GM21367 (cell line): ENCODE data around the gene IGSF3.
"Not testable (repeated sequence)": the region's sequence is repeated elsewhere in the genome, so short reads cannot be mapped to it uniquely, and the experiment has no call there.

Experiments used
- ATAC-seq: cut with Tn5 transposase; IDR thresholded peaks from one replicate; pipeline ENCODE4 v1.9.1; 2021; ENCODE audit not compliant: unreplicated experiment

IGSF3 gene

DNA sequence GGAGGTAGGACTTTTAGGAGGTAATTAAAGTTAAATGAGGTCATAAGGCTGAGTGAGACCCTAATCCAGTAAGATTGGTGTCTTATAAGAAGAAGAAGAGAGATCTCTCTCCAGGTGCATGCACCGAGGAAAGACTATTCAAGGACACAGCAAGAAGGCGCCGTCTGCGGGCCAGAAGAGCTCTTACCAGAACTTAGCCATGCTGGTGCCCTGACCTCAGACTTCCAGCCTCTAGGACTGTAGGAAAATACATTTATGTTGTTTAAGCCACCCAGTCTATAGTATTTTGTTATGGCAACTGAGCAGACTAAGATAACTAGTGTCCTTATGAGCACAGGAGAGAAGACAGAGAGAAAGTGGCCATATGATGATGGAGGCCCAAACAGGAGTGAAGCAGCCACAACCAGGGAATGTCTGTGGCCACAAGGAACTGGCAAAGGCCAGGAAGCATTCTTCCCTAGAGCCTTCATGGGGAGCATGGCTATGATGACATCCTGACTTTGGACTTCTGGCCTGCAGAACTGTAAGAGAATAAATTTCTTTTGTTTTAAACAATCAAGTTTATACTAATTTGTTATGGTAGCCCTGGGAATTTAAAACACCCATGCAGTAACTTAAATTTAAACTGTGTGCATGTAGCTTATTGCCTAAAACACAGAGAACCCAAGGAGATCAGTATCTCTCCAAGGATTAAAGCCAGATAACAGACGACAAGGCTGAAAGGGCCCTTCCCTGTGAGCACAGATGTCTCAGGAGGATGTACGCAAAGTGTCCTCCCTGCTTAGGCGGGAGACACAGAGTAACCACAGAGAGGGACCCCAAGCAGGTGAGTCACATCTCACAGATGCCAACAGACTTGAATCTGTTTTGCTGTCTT lies 86.8 kb downstream of the IGSF3 start:
- ATAC-seq: no peak

DNA sequence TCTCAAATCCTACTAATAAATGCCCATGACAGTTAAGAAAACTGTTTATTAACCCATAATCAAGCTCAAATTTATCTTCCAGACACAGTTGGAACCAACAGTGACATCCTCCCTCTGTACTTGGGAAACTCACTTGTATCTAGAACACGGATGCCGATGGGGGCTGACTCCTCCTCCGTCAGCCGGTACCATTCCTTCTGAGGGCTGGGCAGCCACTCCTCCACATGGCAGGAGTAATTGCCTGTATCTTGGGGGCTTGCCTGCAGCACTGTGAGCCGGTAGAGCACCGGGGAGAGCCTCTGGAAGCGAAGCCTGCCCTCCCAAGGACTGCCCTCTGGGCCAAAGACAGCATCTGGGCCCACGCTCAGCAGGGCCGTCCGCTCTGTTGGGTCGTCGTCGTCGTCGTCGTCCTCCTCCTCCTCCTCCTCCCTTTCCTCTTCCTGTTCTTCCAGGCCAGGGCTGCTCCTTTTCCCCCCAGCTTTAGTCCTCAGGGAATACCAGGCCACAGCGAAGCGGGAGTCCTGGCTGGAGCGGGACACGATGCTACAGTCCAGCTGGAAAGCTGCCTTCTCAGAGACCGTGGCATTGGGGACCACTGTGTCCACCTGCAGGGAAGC lies 88.2 kb downstream of the IGSF3 start:
- no peak for ATAC-seq

DNA sequence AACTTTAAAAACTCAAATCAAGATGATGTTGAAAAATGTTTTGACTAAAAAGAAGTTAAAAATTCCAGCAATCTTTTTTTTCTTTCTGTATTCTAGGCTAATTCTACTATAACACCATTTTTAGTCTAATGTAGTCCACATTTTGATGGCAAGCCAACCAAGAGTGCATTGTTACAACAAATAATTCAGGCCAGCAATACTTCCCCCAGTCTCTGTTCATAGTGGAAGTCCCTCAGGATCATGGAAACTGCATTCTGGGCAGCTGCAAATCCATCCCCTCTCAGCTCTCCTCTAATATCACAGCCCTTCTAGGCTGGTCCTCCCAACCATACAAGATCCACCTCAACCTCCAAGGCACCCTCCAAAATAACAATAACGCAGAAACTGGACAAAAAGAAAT lies 89.0 kb downstream of the IGSF3 start:
- ATAC-seq: no peak

DNA sequence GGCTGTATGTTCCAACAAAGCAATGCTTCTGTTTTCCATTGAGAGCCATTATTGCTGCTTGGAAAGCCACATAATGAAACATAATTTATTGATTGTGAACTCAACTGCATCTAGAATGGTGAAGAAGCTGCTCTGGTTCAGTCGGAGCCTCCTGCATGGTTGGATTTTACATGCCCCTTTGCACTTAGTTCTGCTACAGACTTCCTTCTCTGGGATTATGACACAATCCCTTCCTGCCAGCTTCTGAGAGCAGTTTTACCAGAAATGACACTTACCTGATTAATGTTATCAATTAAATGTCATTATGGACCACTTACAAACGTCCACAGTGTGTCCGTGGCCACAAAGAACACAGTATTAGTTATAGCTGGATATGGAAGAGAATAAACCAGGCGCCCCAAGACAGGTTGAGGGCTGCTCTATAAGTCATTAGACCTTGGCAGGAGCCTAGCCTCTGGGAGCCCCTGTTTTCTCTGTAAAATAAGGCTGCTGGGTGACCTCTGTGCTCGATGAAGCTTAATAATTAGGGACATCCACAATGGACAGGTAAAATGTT lies 89.7 kb downstream of the IGSF3 start:
- no peak for ATAC-seq

DNA sequence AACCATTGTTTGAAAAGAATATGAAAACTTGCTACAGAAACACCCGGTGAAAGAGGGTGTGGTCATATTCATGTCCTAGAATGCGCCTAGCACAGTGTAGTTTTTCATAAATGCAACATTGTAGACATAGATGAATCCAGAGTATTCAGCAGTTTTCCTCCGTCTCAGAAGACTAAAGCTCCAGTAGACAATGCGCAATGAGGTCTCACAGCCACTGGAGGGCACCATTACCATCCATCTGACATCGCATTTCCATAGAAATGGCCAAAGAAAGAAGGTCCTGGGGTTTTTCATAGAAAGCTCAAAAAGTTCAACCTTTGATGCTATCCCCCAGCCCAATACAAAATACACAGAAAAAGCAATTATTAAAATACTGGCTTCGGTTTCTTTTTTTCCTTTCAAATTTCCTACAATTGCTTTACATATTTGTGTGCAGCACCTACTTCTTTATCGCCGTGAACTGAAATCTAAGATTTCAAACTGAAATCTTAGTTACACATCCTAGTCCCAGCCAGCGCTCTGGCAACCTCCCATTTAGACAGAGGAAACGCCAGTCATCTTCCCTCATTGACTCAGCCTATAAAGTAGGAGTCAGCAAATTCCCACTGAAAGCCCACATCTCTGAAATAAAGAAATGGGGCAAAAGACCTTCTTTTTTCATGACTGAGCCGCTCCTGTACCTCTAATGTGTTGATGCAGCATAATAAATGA lies 92.8 kb downstream of the IGSF3 start:
- no peak for ATAC-seq

DNA sequence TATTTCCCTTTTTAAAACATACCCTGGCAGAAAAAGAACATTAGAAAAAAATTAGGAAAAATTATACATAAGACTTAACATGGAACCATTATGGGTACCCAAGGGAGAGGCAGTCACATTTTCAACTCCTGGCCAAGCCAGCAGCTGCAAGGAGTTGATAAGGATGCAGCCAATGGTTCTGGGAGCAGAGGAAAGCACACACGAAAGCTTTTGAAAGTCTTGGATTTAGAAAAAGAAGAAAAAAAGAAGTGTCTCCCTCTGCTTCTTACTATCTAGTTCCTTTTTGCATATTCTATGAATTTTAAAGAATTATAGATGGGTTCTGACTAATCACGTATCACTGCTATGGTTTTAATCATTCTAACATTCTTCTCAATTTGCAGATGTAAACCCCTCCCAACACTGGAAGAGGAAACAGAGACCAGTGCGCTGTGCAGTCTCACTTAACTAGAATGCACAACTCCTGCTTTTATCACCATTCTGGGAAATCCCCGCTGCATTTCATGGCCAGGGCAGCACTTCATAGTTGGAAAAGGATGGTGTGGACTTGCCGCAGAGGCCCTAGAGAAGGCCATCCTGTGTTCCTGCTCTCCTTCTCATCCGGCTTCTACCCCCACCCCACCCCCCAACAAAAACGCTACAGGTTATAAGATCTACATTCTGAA lies 94.0 kb downstream of the IGSF3 start:
- no peak for ATAC-seq

DNA sequence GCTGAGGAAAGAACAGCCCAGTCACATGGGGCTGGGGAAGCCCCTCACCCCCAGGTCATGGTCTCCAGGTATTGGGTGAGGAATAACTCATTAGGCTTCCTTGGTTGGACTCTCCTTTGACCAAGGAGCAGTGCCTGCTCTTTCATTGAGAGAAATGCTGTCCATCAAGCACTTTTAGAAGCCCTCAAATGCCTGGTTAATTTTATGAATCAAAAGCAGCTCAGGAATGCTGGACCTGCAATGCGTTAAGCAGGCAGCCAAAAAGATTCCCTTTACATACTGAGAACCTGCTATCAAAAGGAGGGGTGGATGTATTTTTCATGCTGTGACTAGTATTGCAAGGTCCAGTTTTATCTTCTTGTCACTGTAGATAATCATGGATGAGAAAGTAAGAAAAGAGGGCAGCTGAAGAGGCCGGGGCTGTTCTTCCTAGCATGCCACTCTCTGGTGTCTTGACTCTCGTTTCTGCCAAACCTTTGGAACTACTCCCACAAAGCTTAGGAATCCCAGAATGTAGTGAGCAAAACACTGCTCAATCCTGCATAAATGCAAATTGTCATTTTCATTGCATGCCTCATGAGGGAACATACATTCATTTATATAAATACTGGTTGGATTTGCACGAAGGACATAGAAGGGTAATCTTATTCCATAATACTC lies 94.6 kb downstream of the IGSF3 start:
- ATAC-seq: no peak

DNA sequence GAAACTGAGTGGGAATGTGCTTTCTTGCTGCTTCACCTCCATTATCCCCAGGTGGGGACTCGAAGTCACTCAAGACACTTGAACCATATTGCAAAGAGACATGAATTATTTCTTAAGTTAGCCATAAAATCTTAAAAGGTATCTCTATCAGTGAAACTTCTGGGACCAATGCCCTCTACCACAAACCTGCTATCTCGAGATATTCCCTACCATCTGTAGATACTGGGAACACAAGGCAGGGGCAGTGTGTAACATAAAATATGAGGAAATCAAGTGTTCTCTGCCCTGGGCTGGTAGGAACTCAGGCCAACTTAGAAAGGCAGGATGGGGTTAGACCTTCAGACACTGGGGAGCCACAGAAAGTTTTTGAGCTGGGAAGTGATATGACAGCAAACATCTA lies 95.4 kb downstream of the IGSF3 start:
- ATAC-seq: no peak

DNA sequence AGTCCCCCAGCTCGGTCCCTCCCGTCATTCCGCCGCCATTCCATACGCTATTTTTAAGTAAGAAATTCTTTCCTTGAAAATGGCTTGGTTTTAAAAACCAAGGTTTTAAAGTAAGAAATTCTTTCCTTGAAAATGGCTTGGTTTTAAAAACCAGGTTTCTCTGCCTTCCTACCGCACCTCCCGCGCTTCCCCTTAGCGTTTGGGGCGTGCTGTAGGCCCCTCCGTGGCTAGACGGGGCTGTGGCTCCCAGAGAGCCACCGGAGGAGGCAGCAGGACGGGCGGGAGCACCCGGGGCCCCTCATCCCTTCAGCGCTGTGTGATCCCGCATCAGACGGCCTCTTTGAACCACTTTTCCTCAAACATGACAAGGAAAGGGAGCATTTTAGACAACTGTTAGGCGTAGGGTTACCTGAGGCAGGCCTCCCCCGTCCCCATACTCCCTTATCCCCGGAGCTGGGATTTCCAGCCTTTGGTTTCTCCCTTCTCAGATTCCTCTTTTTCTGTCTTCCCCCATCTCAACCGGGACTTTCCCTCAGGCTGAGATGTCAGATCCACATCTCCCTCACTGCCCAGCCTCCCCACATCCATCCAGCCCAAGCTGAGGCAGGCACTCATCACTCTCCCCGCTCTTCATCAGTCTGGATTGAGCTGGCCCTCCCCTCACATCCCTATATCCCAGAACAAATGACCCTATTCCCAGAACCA lies 96.2 kb downstream of the IGSF3 start:
- ATAC-seq: no peak

DNA sequence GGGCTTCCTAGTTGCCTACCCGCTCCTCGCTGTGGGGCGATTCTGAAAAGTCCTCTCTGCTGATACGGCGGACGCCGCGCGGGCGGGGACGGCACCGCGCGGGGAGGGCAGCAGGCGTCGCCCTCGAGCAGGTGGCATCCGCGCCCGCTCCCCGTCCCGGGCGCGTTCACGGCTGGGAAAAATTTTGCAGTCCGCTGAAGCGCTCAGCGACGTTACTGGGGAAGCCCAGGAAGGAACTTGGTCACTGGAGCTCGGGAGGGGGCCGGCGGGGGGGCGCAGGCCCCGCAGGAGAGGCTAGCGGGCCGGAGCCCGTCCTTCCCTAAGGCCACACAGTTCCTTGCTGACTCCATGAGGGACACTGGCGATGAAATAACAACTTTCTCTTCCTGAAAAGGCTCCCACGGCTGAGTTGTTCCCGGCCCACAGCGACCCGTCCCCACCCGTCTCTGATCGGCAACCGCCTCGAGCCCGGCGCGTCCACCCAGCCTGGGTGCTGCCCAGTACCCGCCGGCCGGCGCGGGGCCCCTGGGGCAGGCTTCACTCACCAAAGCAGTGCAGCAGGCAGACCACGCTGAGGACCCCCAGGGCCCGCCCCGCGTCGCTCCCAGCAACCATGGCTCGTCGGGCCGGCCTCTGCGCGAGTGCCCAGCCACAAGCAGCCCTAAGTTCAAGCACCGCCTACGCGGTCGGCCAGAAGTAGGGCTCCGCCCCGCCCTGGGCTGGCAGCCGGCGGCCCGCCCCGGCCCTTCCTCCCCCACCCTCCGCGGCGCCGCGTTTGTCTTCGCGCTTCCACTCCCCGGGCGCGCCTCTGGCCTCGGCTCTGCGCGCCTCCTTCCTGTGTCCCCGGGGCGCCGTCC lies 96.9 kb downstream of the IGSF3 start, which contains the start of gene CD58:
Gene CD58, minus strand, starts transcription at position 669 of the 857 bp plus-strand sequence. Its CDS starts 54 bp downstream, at position 615.
- ATAC-seq: peak; percentile 48

DNA sequence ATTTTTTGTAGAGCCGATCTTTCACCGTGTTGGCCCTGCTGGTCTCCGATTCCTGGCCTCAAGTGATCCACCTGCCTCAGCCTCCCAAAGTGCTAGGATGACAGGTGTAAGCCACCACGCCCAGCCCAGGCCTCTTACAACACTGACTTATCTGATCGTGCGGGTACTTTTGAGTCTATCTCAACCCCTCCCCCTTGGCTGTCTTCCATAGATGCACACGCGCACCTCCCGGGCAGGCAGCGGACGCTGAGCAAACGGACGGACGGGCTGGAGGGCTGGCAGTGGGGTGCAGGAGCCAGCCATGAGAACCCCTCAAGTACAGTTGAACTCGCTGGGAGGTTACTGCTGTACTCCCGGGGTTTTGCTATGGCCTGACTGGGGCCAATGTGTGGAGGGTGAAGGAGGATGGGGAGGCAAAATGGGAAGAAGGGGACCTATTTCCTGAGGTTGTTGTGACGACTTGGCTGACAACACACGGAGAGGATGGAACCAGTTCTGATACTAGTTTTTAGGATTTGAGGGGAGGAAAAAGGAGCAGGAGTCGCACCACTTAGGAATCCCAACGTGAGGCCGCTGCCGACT lies 97.7 kb downstream of the IGSF3 start:
- ATAC-seq: no peak

DNA sequence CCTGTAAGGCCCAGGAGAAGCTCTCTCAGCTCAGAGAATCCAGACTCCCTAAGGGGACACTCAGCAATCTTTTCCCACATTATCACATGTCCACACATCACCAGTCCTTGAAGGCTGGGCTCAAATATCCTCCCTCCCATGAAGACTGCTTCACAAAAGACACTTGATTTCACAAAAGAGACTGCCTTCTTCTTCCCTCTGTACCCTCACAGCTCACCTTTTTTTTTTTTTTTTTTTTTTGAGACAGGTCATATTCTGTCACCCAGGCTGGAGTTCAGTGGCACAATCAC lies 98.2 kb downstream of the IGSF3 start:
- no peak for ATAC-seq

DNA sequence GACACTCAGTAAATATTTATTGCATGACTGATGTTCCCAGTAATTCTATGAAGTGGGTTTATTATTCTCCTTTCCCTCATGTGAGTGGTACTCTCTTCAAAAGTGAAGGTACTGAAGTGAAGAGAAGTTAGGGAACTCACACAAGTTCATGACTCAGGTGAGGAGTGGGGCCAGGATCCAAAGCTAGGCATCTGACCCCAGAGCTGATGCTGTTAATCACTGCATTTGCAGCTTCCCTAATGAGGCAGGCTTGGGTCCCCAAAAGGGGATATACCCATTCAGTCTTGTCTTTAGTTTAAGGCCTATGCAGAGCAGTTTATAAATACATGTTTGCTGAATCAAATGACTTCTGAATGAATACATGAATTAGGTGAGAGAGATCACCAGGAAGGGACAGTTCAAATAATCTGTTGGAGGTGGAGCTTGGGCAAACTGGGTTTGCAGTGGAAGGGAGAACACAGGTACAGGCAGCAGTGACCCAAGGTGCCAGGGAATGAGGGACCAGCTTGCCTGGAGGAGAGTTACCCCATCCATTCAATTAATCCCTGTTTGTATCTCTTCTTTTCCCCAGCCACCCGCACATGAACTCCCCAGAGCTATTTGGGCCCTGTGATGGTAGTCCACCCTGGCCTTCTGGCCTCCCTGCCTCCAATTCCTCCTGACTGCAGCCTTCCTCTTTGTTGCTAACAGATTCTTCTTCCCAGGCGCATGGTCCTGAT lies 98.7 kb downstream of the IGSF3 start:
- no peak for ATAC-seq

DNA sequence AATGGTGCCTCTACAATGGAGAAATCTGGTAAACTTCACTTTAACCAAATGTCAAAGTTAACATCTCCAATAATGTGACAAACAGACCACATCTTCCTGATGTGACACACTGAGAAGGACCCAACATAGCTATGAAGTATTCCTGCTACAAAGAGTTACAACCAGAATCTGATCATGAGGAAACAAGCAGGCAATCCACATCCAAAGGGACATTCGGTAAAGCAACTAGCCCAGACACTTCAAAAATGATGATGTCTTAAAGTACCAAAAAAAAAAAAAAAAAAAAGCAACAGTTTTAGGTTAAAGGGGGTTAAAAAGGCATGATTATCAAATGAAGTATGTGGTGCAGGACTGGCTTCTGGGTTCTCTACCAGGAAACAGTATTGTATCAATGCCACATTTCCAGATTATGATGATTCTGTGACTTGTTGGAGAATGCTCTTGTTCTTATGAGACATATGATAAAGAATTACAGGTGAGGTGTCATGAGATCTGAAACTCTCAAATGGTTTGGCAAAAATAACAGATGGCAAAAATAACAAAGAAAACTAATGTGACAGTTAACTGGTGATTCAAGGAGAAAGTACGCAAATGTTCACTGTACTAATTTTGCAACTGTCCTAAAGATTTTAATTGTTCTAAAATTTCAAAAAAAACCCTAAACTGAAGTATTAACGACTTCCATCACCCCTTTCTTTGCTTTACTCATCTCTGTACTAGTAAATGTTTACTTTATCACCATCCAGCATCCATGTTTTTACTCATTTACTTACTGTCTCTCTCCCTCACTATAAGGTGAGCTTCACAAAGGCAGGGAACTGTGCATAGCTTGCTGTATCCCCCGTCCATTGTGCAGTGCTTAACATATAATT lies 99.5 kb downstream of the IGSF3 start:
- no peak for ATAC-seq

DNA sequence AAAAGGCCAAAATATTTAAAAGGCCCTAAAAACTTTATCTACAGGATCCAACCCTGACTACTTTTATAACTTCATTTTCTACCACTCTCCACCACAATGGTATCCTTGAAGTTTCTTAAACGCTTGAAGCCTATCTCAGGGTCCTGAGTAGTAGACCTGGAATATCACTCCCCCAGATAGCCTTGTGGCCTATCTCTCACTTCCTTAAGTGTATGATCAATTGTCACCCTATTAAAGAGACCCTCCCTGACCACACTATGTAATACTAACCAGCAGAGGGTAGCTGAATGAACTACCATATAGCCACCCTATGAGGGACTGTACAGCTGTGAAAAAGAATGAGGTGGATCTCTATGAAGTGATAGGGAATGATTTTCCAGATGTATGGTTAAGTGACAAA lies 102.3 kb downstream of the IGSF3 start:
- ATAC-seq: no peak

DNA sequence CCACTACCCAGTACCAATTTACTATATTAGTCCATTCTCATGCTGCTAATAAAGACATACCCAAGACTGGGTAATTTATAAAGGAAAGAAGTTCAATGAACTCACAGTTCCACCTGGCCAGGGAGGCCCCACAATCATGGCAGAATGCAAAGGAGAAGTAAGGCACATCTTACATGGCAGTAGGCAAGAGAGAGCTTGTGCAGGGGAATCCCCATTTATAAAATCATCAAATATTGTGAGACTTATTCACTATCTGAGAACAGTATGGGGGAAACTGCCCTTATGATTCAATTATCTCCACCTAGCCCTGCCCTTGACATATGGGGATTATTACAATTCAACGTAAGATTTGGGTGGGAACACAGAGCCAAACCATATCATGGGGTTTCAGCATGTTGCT lies 103.1 kb downstream of the IGSF3 start:
- ATAC-seq: no peak

DNA sequence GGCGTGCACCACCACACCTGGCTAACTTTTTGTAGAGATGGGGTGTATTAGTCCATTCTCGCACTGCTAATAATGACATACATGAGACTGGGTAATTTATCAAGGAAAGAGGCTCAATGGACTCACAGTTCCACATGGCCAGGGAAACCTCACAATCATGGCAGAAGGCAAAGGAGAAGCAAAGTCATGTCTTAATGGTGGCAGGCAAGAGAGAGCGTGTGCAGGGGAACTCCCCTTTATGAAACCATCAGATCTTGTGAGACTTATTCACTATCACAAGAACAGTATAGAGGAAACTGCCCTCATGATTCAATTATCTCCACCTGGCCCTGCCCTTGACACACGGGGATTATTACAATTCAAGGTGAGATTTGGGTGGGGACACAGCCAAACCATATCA lies 105.1 kb downstream of the IGSF3 start:
- ATAC-seq: not testable (repeated sequence)
